ENCODE results near the gene P2RY6.
A peak's percentile ranks its signal among the peaks of the same experiment; 100 is the strongest.

Gene P2RY6

DNA sequence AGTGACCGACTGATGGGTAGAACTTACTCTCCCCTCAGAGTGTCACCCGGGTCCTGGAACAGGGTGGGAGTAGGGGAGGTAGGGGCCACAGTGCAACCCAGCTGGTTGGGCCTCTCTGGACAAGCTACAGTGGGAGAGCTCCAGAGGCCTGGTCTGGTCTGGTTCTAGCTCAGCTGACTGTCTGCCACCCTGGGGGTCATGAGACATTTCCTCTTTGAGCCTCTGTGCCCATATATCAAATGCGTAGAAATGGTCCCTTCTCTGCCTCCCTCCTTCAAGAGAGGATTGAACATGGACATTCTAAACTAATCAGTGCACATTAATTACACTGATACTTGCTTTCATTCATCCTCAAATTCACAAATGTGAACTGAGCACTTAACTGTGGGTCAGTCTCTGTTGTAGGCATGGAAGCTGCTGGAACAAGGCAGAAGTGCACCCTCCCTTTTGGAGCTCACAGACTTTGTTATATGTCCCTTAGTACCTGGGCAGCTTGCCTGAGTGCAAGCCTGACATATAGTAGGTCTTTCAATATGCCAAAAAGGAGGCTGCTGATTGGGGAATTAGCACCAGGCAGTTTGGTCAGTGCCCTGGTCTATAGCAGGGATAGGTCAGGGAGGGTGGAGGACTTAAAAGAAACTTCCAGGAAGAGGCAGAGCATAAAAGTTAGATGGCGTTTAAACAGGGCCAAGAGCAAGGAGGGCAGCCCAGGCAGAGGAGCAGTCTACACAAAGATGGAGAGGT is 61.7 kb downstream of the P2RY6 start:
- no peaks in the 10 kb centered on the region for H3K36me3 ChIP-seq (ENCODE audit: insufficient read depth)
- no peak overlapping the region for H3K4me2 ChIP-seq
- TF ChIP-seq, protein P1, sequence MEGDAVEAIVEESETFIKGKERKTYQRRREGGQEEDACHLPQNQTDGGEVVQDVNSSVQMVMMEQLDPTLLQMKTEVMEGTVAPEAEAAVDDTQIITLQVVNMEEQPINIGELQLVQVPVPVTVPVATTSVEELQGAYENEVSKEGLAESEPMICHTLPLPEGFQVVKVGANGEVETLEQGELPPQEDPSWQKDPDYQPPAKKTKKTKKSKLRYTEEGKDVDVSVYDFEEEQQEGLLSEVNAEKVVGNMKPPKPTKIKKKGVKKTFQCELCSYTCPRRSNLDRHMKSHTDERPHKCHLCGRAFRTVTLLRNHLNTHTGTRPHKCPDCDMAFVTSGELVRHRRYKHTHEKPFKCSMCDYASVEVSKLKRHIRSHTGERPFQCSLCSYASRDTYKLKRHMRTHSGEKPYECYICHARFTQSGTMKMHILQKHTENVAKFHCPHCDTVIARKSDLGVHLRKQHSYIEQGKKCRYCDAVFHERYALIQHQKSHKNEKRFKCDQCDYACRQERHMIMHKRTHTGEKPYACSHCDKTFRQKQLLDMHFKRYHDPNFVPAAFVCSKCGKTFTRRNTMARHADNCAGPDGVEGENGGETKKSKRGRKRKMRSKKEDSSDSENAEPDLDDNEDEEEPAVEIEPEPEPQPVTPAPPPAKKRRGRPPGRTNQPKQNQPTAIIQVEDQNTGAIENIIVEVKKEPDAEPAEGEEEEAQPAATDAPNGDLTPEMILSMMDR (conservative IDR thresholded peaks at IDR 0.05; ENCODE audit: low read depth, low read length), result no peak
- H3K4me3 ChIP-seq (IDR thresholded peaks at IDR 0.05; ENCODE audit: insufficient read depth, low read depth, low read length), result no peak overlapping the region
- H3K4me1 ChIP-seq (ENCODE audit: low read depth, poor library complexity, severe bottlenecking), result peaks cover 3% of the 10 kb centered on the region
- H2AFZ ChIP-seq (ENCODE audit: low read depth), result no peak overlapping the region
- no peaks in the 10 kb centered on the region for H3K79me2 ChIP-seq (ENCODE audit: insufficient read depth, low read depth)
- no peaks in the 10 kb centered on the region for H4K20me1 ChIP-seq (ENCODE audit: insufficient read depth)
- no peaks in the 10 kb centered on the region for H3K27me3 ChIP-seq (ENCODE audit: insufficient read depth, low read depth)
- no peak overlapping the region for H3K27ac ChIP-seq
- no peak overlapping the region for H3K9ac ChIP-seq

DNA sequence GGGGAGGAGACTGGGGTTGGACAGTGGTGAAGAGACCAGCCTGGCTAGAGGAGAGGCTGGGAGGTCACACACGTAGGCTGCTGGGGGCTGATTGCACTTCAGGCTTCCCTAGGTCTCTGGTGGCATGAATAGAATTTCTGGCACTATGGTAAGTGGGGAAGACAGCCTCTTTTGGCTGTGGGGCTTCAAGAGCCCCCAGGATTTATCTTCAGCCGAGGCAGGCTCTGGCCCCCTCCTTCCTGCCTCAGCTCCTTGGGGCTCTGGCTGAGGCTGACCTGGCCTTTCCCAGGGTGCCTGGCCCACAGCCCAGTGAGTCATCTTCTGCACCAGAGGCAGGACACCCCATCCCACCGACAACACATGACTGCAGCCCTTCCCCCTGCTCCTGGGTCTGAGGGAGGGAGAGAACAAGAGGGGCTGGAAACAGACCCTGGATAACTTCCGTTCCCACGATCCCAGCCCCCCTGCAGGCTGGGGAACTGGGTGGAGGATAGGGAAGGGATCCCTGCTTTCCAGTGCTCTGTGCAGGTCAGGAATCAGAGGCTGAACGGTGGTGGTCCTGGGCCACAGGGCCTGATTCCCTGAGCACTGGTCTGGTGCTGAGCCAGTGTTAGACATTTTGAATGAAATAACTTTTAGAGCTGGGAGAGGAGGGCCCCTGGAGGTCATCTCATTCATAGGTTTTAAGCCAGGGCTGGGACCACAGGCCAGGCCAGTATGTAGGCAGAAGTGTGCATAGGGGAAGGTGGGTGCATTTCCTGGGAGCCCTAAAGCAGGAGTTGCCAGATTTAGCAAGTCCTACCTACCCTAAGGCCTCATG is 62.5 kb downstream of the P2RY6 start:
- Histone ChIP-seq H3K9ac (no peak overlapping the region), H2AFZ (ENCODE audit: low read depth) (peak overlapping the region; percentile 35; the same call in 1 of the 2 replicates), H3K4me2 (no peak overlapping the region), H4K20me1 (ENCODE audit: insufficient read depth) (no peaks in the 10 kb centered on the region), H3K27ac (no peak overlapping the region), H3K36me3 (ENCODE audit: insufficient read depth) (no peaks in the 10 kb centered on the region), H3K79me2 (ENCODE audit: insufficient read depth, low read depth) (no peaks in the 10 kb centered on the region), H3K27me3 (ENCODE audit: insufficient read depth, low read depth) (no peaks in the 10 kb centered on the region), H3K4me1 (ENCODE audit: low read depth, poor library complexity, severe bottlenecking) (peaks cover 3% of the 10 kb centered on the region), H3K4me3 (IDR thresholded peaks at IDR 0.05; ENCODE audit: insufficient read depth, low read depth, low read length) (no peak overlapping the region)
- TF ChIP-seq, protein P1 (conservative IDR thresholded peaks at IDR 0.05; ENCODE audit: low read depth, low read length), result no peak

GRCh38 chr11:73335204-73335923 is 63.2 kb downstream of the P2RY6 start:
- Histone ChIP-seq H3K9ac (no peak overlapping the region), H2AFZ (ENCODE audit: low read depth) (peak overlapping the region; percentile 35; the same call in 1 of the 2 replicates), H3K79me2 (ENCODE audit: insufficient read depth, low read depth) (no peaks in the 10 kb centered on the region), H3K4me3 (IDR thresholded peaks at IDR 0.05; ENCODE audit: insufficient read depth, low read depth, low read length) (no peak overlapping the region), H3K4me2 (no peak overlapping the region), H3K36me3 (ENCODE audit: insufficient read depth) (no peaks in the 10 kb centered on the region), H3K4me1 (ENCODE audit: low read depth, poor library complexity, severe bottlenecking) (peaks cover 3% of the 10 kb centered on the region), H4K20me1 (ENCODE audit: insufficient read depth) (no peaks in the 10 kb centered on the region), H3K27me3 (ENCODE audit: insufficient read depth, low read depth) (no peaks in the 10 kb centered on the region), H3K27ac (no peak overlapping the region)
- TF ChIP-seq, protein P1 (conservative IDR thresholded peaks at IDR 0.05; ENCODE audit: low read depth, low read length), result peak; percentile 97

- Histone ChIP-seq H3K36me3 (ENCODE audit: insufficient read depth) (no peaks in the 10 kb centered on the region), H3K4me1 (ENCODE audit: low read depth, poor library complexity, severe bottlenecking) (peaks cover 3% of the 10 kb centered on the region), H3K4me3 (IDR thresholded peaks at IDR 0.05; ENCODE audit: insufficient read depth, low read depth, low read length) (no peak overlapping the region), H4K20me1 (ENCODE audit: insufficient read depth) (no peaks in the 10 kb centered on the region), H3K27me3 (ENCODE audit: insufficient read depth, low read depth) (no peaks in the 10 kb centered on the region), H3K79me2 (ENCODE audit: insufficient read depth, low read depth) (no peaks in the 10 kb centered on the region), H3K4me2 (no peak overlapping the region), H3K9ac (no peak overlapping the region), H3K27ac (no peak overlapping the region), H2AFZ (ENCODE audit: low read depth) (no peak overlapping the region)
- TF ChIP-seq, protein P1 (conservative IDR thresholded peaks at IDR 0.05; ENCODE audit: low read depth, low read length), result no peak
Observed at GRCh38 chr11:73337846-73338245, 65.7 kb downstream of the P2RY6 start.
